Mucosa of descending colon (tissue), 3 donors: ENCODE measurements around the gene TVP23C. TPM values are rescaled to one million over a fixed set of nuclear protein-coding genes. Genes with fewer than 3 reads are reported as not detected.

ENCODE experiments used
- ATAC-seq: fragments of 200-7000 bp; cut with Tn5 transposase; one replicate; pipeline ENCODE4 v1.9.1; 2020; ENCODE audit warnings: mild to moderate bottlenecking, moderate library complexity
- DNase-seq, 3 donors: peaks; one replicate each; pipeline ENCODE4 v3.0.0-alpha.2; 2020
- H3K36me3 ChIP-seq: fragments of 200-600 bp; one replicate; pipeline ENCODE4 v1.8.0; 2021; ENCODE audit warnings: low read depth, mild to moderate bottlenecking
- H3K4me1 ChIP-seq: fragments of 200-600 bp; one replicate; pipeline ENCODE4 v1.8.0; 2021; ENCODE audit warnings: low read depth, mild to moderate bottlenecking
- H3K4me3 ChIP-seq: fragments of 200-600 bp; one replicate; pipeline ENCODE4 v1.8.0; 2021; ENCODE audit warnings: mild to moderate bottlenecking
- H3K9me3 ChIP-seq: fragments of 200-600 bp; one replicate; pipeline ENCODE4 v1.8.0; 2021; ENCODE audit warnings: mild to moderate bottlenecking
- intact Hi-C, 2 donors: fragments of 100-400 bp; cut with DNase I in 1 of 2; cut with micrococcal nuclease in 1 of 2; formaldehyde crosslinking; loops; one replicate each; pipeline versions ENCODE4 v1.11.0 to v1.11.1; 2022; cut with DNase I, micrococcal nuclease
- total RNA-seq, 3 donors: library from RNA; stranded (reverse); fragmentation: NEBNext Ultra II Directional in 2 of 3; extraction: Animal tissue kit (Norgen Biotek cat#: 25700) in 2 of 3; gene quantifications; one replicate each; pipeline versions ENCODE4 v1.2.1 to v1.2.4, GENCODE V29; 2021 to 2023
- TF ChIP-seq, protein P1 (sequence below): fragments of 200-600 bp; IDR thresholded peaks from one replicate; pipeline ENCODE4 v1.8.0; 2022; ENCODE audit warnings: antibody characterized with exemption, mild to moderate bottlenecking
- donor health status: DM: no; HTN: no; CAD: no; lungs with moderate emphysema.
- donor health status: DM: no; HTN: no; CAD: no.
- donor health status: DM: no; HTN: yes; CAD: no.

TVP23C gene
- total RNA-seq, 3 donors from 2014 or later, result 9.7 to 25.0 (median 14.0) TPM

DNA sequence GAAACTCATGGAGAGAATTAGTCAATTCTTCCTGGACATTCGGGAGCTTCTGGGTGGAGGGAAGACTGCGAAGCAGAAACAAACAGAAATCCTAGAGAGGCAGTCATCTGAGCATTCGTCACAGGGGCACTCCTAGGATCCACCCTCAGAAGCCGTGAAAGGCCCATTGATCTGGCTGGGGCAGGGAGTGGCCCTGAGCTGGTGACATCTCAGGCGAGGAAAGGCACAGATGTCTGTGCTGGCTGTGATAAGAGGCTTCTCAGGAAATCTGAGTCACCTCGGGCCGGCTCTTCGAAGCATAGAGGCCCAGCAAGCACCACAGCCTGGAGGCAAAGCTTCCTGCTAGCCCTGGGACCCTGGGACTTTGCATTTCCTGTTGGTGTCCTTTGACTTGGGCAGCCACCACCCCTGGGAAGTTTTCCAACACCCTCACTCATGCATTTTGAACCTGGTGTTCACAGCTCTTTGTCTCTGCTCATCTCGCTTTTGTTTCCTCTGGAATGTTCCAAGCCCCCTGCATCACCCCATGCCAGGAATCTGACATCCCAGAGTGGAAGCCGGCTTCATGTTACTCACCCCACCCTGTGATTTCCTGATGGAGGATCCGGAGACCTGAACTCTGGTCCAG is 72.5 kb downstream of the TVP23C start:
- Histone ChIP-seq H3K36me3 (no peaks in the 10 kb centered on the region), H3K9me3 (no peaks in the 10 kb centered on the region), H3K4me3 (no peak overlapping the region), H3K4me1 (peaks cover 6% of the 10 kb centered on the region)
- TF ChIP-seq, protein P1, sequence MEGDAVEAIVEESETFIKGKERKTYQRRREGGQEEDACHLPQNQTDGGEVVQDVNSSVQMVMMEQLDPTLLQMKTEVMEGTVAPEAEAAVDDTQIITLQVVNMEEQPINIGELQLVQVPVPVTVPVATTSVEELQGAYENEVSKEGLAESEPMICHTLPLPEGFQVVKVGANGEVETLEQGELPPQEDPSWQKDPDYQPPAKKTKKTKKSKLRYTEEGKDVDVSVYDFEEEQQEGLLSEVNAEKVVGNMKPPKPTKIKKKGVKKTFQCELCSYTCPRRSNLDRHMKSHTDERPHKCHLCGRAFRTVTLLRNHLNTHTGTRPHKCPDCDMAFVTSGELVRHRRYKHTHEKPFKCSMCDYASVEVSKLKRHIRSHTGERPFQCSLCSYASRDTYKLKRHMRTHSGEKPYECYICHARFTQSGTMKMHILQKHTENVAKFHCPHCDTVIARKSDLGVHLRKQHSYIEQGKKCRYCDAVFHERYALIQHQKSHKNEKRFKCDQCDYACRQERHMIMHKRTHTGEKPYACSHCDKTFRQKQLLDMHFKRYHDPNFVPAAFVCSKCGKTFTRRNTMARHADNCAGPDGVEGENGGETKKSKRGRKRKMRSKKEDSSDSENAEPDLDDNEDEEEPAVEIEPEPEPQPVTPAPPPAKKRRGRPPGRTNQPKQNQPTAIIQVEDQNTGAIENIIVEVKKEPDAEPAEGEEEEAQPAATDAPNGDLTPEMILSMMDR, result no peak
- DNase-seq (peak; percentile 68 to 79 (median 77)), ATAC-seq (peak; percentile 98)
- intact Hi-C loops, result no loop called here

DNA sequence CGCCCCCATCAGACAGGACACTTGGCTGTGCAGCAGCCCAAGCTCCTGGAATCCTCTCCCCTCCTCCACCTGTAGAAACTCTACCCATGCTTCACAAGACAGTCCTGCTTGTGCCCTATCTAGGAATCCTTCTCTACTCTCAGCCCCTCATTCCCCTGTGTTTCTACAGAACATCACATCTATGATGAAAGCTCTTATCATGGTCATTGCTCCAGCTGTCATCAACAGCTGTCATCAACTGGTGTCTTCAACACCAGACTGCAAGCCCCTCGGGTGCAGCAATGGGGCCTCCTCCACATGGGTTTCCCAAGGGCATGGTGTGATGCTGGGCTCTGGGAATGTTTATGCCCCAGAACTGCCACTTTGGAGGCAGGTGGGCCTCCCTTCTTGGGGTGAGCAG is 74.7 kb downstream of the TVP23C start:
- no peak for DNase-seq
- peaks cover 6% of the 10 kb centered on the region for H3K4me1 ChIP-seq
- intact Hi-C loops, result no loop called here

DNA sequence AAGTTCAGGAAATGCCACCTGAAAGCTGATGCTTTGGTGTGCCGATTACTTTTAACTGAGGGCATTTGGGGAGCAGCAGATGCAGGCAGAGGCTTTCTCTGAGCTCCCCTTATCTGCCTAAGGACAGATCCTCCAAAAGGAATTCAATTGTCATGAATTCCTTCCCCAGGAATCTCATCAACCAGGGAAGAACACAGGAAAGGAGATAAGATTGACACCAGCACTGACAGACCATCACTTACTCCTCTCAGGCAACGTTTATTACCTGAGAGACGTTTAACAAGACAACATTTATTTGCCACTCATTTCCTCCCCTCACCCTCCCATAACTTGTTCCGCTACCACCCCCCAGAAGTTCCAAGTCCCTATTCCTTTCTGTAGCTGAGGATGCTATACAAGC is 78.2 kb downstream of the TVP23C start:
- ATAC-seq, result no peak
- H3K4me1 ChIP-seq, result no peaks in the 10 kb centered on the region
- TF ChIP-seq, protein P1, result no peak
- DNase-seq, result no peak
- H3K36me3 ChIP-seq, result no peaks in the 10 kb centered on the region
- intact Hi-C loops, result no loop called here
- H3K9me3 ChIP-seq, result no peaks in the 10 kb centered on the region
- H3K4me3 ChIP-seq, result no peak overlapping the region

More for the DNA sequence above, 74.7 kb downstream of the TVP23C start:
- H3K4me3 ChIP-seq, result no peak overlapping the region
- no peak for ATAC-seq
- H3K9me3 ChIP-seq, result no peaks in the 10 kb centered on the region
- no peaks in the 10 kb centered on the region for H3K36me3 ChIP-seq
- TF ChIP-seq, protein P1, result no peak

DNA sequence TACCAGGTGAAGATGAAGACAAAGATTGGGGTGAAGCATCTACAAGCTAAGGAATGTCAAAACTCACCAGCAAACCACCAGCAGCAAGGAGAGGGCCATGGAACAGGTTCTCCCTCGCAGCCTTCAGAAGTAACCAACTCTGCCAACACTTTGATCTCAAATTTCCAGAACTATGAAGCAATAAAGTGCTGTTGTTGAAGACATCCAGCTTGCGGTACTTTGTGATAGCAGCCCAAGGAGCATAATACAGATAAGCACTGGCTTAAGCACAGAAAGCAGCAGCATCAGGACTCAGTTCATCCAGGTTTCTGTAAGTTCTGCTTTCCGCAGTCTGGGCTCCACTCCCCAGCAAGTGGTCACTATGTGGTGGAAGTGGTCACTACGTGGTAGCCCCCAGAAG is 79.9 kb downstream of the TVP23C start:
- TF ChIP-seq, protein P1, result no peak
- no peak for ATAC-seq

DNA sequence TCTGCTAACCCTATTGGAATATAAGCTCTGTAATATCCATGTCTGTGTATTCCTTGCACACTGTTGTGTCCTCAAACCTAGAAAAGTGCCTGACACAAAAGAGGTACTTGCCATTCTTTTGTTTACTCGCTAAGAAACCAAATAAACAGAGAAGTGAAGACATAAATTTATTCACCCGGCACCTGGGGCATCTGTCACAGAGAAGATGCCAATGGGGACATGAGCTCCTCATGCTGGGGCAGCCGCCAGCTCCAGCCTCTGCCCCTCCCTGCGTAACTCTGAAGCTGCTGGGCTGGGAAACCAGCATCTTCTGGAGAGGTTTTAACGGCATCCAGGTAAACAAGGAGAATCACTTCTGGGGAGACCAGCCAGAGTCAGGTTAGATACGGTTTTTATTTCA is 80.8 kb downstream of the TVP23C start:
- DNase-seq (no peak), ATAC-seq (no peak)
- H3K36me3 ChIP-seq, result no peaks in the 10 kb centered on the region
- intact Hi-C loops, result no loop called here
- no peak overlapping the region for H3K4me3 ChIP-seq
- no peaks in the 10 kb centered on the region for H3K4me1 ChIP-seq
- no peaks in the 10 kb centered on the region for H3K9me3 ChIP-seq
- TF ChIP-seq, protein P1, result no peak

More for the DNA sequence above, 79.9 kb downstream of the TVP23C start:
- Histone ChIP-seq H3K36me3 (no peaks in the 10 kb centered on the region), H3K9me3 (no peaks in the 10 kb centered on the region), H3K4me3 (no peak overlapping the region), H3K4me1 (no peaks in the 10 kb centered on the region)
- no peak for DNase-seq
- intact Hi-C loops, result no loop called here

DNA sequence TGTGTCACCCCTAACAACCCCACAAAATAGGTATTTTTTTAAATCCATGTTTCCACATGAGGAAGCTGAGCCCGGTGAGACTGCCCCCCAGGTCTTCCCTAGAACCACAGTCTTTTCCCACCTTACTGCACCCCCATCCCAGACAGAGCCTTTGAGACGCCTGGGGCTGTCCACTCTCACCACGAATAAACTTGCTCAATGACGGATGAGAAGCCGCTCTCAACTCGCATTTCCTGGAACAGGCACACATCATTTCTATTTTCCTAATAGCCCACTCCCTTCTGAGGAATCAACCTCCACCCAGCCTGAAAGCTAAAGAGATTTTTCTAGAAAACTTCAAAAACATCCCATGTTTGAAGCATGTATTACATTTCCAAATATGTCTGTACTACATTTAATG is 81.8 kb downstream of the TVP23C start:
- ATAC-seq (no peak), DNase-seq (no peak)
- no peaks in the 10 kb centered on the region for H3K9me3 ChIP-seq
- H3K36me3 ChIP-seq, result no peaks in the 10 kb centered on the region
- H3K4me1 ChIP-seq, result no peaks in the 10 kb centered on the region
- intact Hi-C loops, result no loop called here
- TF ChIP-seq, protein P1, result no peak
- no peak overlapping the region for H3K4me3 ChIP-seq
